ENCODE measurements around the gene ZNF503.

ZNF503 gene, protein sequence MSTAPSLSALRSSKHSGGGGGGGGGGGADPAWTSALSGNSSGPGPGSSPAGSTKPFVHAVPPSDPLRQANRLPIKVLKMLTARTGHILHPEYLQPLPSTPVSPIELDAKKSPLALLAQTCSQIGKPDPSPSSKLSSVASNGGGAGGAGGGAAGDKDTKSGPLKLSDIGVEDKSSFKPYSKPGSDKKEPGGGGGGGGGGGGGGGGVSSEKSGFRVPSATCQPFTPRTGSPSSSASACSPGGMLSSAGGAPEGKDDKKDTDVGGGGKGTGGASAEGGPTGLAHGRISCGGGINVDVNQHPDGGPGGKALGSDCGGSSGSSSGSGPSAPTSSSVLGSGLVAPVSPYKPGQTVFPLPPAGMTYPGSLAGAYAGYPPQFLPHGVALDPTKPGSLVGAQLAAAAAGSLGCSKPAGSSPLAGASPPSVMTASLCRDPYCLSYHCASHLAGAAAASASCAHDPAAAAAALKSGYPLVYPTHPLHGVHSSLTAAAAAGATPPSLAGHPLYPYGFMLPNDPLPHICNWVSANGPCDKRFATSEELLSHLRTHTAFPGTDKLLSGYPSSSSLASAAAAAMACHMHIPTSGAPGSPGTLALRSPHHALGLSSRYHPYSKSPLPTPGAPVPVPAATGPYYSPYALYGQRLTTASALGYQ

DNA sequence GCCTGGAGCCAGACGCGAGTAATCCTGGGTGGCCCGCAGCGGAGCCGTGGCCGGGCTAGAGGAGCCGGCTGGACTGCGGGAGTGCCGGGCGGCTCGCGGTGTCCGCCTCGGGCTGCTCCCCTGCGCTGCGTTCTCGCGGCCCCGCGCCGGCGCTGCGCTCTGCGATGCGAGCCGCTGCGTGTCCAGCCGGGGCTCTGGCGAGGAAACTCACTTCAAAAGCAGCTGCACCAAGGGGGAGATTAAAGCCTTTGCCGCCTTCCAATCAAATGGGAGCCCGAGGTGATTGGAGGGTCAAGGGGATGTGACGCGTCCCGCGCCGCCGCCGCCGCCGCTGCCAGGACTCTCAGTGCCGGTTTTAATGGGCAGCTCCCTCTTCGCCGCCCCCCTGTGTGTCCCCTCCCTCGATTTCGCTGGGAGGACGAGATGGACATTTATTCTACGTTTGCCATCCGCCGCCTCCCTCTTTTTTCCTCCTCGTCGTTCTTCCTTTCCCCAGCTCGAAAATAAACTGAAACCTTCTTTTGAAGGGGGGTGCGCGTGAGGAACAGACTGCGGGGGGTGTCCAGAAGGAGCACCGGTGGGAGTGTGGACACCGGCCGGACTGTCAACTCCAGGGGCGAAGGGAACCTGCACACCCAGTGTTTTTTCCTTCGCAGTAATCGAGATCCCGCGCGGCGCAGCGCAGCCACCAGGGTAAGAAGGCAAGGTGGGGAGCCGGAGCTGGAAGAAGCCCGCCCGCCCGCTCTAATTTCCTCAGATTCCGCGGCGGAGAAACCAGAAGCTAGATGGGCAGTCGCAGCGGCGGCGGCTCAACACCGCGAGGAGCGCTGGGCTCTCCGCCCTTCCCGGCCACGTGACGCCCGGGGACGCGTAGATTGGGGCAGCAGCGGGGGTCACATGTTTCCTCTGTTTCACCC is at the start of gene ZNF503:
Gene ZNF503, minus strand, starts transcription at position 196 of the 917 bp plus-strand sequence. CDS start 345 bp downstream, outside the sequence.
- H3K4me3 ChIP-seq (ENCODE audit: low read depth, low read length) = no peak within 1 kb of the TSS
- TF ChIP-seq, protein P1, sequence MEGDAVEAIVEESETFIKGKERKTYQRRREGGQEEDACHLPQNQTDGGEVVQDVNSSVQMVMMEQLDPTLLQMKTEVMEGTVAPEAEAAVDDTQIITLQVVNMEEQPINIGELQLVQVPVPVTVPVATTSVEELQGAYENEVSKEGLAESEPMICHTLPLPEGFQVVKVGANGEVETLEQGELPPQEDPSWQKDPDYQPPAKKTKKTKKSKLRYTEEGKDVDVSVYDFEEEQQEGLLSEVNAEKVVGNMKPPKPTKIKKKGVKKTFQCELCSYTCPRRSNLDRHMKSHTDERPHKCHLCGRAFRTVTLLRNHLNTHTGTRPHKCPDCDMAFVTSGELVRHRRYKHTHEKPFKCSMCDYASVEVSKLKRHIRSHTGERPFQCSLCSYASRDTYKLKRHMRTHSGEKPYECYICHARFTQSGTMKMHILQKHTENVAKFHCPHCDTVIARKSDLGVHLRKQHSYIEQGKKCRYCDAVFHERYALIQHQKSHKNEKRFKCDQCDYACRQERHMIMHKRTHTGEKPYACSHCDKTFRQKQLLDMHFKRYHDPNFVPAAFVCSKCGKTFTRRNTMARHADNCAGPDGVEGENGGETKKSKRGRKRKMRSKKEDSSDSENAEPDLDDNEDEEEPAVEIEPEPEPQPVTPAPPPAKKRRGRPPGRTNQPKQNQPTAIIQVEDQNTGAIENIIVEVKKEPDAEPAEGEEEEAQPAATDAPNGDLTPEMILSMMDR (IDR thresholded peaks at IDR 0.05; ENCODE audit: borderline replicate concordance, insufficient read depth, low read depth, low read length) = no peak

DNA sequence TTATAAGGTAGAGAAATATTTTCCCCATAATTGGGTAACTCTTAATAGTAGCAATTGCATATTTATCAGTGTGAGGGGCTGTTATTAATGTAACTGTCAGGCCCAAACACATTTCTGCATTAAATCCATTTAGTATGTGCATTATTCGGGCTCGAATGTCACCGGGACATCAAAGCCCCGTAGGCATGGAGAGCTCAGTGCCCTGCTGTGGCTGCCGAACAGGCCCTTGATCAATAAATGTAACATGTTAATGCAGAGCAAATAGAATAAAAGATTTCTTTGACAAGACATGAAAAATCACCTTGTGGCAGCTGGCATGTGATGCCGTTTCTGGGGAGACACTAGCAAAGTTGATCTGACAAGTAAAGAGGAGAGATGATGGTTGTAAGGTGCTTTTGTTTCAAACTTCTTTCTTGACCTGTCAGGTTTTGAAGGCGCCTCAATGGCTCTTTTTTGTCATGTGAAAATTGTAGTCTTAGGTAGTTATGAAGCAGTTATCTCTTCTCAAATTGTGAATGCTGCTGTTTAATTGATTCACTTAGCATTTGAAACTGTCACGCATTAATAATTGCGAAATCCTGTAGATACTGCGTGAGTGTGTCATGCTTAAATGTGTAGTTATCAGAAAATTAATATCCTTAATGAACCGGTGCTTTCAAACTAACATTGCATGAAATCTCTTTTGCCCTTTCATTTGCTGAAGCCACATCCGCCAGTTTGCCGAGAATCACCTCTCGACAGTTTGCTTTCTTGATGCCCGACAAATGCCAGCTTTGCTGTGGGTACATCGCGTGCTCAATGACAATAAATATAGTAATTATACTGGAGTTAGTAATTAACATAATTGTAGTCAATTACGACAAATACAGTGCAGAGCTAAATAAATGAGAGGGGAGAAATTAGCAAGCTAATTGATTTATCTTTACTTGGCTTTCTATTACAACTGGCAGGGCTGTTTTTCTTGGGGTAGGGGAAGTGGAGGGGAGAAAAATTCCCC is 49.4 kb upstream of the ZNF503 start:
- TF ChIP-seq, protein P1 (IDR thresholded peaks at IDR 0.05; ENCODE audit: borderline replicate concordance, insufficient read depth, low read depth, low read length) = no peak

DNA sequence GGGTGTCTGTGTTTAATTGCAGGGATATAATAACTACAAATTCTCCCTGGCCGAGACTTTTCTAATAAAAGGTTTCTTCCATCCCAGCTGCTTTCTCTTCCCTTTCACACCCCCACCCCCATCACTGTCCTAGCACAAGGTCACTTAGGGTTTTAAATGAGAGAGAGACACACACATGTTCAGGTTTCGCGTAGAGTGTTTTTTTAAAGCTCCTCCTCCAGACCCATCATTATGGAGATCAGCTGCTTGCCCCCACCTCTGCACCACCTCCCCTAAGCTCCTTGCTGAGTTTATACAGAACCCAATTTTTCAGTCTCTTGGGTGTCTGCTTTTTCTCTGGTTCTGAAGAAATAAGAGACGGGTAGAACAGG is 48.5 kb upstream of the ZNF503 start:
- no peak overlapping the region for H3K4me3 ChIP-seq (ENCODE audit: low read depth, low read length)
- TF ChIP-seq, protein P1 (IDR thresholded peaks at IDR 0.05; ENCODE audit: borderline replicate concordance, insufficient read depth, low read depth, low read length) = no peak

More for the DNA sequence above, 49.4 kb upstream of the ZNF503 start:
- H3K4me3 ChIP-seq (ENCODE audit: low read depth, low read length) = no peak overlapping the region

DNA sequence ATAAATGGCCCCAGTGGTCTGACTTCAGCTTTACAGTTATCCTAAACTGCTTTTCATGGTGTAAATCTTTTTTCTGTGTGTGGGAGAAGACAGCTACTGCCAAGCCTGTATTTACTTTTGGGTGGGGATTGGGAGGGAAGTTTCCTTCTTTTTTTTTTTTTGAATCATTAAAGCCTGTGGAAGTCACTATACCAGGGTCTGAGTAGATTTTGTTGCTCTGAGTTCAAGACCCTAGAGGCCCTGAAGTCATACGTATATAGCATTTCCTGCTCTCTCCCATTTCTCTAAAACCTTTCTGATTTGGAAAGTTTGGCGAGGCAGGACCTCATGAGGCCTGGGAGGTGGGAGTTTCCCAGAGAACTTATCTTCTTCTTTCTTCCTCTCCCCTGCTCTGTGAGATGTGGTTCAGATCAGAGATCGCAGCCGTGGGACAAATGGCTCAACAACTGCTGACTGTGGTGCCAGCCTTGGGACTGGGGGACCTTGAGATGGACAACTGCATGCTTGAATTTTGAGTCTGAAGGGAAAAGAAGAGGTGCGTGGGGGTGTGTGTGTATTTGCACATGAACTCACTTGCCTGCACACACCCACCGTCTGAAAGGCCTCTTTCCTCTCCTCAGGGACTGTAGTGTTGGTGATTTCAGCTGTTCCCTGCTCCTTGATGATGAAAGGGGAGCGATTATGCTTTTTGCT is 48.0 kb upstream of the ZNF503 start:
- TF ChIP-seq, protein P1 (IDR thresholded peaks at IDR 0.05; ENCODE audit: borderline replicate concordance, insufficient read depth, low read depth, low read length) = no peak
- H3K4me3 ChIP-seq (ENCODE audit: low read depth, low read length) = no peak overlapping the region

DNA sequence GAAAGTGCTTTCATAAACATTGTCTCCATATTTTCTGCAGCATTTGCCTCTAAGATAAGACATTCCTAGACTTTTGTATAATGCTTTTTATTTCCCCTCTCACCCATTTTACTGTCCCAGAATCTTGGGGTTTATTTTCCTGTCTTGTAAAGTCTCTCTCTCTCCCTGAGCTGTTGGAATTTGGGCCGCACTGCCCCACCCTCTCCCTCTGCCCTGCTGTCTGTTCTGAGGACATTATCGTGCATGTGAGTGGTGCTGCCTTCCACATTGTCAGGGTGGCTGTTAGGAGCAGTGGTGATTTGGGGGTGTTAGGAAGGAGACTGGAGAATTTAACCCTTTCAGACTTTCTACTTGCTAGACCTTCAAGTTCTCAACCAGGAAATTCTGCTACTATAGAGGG is 46.6 kb upstream of the ZNF503 start:
- H3K4me3 ChIP-seq (ENCODE audit: low read depth, low read length) = no peak overlapping the region
- TF ChIP-seq, protein P1 (IDR thresholded peaks at IDR 0.05; ENCODE audit: borderline replicate concordance, insufficient read depth, low read depth, low read length) = no peak
